HG02981 (cell line): Measurements from ENCODE around the gene CORO1C.
"Not testable (repeated sequence)": the region's sequence is repeated elsewhere in the genome, so short reads cannot be mapped to it uniquely, and the experiment has no call there.

Experiments used
- ATAC-seq: cut with Tn5 transposase; IDR thresholded peaks from one replicate; pipeline ENCODE4 v1.9.1; 2021; ENCODE audit warnings: mild to moderate bottlenecking, moderate library complexity; ENCODE audit not compliant: unreplicated experiment

CORO1C gene

DNA sequence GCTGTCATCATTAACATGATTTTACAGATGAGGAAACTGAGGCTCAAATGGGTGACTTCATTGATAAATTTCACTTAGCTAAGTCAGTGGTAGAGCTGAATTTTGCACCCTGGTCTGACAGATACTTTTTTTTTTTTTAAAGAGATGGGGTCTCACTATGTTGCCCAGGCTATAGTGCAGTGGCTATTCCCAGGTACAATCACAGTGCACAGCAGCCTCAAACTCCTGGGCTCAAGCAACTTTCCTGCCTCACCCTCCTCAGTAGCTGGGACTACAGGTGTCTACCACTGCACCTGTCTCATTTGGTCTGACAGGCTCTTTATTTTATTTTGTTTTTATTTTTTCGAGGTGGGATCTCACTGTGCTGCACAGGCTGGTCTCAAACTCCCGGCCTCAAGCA is 24.2 kb upstream of the CORO1C start:
- no peak for ATAC-seq

DNA sequence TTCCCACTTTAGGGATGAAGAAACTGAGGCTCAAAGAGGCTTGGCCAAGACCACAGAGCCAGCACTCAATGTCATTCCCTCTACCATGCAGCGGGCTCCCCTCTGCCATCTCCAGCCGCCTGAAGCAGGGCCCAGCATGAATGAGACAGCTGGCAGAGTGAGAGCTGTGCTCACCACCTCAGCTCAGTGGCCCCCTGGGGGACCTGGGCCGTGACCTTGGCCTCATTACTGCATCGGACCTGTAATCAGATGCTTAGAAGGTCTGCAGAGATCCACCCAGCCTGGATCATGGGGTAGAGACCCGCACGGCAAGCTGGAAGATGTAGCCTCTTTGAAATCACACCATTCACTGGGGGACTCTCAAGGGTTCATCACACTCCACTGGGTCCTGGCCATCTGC is 22.7 kb upstream of the CORO1C start:
- ATAC-seq: no peak

DNA sequence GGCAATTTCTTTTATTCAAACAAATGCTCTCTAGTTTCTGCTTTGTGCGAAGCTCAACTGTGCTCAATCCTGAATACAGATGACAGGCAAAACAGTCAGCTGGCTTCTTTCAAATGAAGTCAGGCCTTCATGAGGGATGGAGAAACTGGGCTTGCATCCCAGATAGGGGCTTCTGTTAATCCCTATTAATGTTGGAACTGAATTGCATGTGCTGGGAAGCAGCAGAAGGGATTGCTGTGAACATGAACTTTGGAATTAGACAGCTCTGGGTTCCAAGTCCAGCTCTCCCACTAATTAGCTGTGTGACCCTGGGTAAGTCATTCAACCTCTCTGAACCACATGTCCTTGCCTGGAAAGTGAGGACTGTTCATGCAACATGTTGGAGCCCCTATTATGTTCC is 21.1 kb upstream of the CORO1C start:
- ATAC-seq: no peak

DNA sequence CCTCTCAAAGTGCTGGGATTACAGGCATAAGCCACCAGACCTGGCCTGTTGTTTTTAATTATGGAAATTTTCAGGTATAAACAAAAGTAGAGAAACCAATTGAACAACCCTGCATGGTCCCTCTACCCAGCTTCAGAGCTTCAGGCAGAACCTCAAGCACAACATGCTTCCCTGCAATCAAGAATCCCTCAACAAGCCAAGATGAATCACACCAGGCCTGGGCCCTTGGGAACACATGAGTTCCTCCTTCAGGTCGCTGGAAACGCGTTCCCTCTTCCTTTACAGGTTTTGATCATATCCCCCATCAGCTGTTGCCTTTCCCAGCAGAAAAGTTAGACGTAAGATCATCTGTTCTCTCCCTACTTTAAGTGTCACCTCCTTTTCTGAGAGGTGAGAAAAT is 20.5 kb upstream of the CORO1C start:
- ATAC-seq: no peak

GRCh38 chr12:108751003-108751402 is 19.7 kb upstream of the CORO1C start:
- not testable (repeated sequence) for ATAC-seq

DNA sequence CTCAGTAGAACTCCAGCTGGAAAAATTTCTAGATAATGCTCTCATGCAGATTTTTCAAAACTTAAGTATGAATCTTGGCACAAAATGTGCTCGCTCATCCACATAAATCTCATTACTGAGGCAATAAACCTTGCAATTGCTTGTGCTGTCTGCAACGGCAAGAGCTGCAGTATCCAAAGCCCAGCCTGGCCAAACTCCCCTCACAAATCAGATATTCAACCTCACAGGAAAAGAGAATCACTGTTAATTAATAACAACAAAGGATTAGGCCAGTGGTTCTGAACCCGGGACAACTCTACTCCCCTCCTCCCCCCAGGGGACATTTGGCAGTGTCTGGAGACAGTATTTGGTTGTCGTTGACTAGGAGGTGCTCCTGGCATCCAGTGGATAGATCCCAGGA is 19.2 kb upstream of the CORO1C start:
- no peak for ATAC-seq

DNA sequence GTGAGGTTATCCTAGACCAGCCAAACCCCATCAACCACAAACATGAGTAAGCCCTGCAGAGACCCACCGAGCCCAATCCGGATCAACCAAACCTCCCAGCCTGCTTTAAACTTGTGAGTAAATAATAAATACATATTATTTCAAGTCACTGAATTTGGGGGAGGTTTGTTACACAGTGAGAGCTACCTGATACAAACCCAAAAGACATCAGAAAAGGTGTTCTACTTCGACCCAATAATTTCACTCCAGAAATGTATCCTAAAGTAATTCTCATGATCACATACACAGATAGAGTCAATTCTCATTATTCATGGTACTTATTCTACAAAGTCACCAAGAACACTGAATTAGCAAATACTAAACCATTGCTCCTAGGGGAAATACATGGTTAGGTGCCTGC is 16.2 kb upstream of the CORO1C start:
- no peak for ATAC-seq

GRCh38 chr12:108745641-108746040 is 14.3 kb upstream of the CORO1C start:
- ATAC-seq: no peak

DNA sequence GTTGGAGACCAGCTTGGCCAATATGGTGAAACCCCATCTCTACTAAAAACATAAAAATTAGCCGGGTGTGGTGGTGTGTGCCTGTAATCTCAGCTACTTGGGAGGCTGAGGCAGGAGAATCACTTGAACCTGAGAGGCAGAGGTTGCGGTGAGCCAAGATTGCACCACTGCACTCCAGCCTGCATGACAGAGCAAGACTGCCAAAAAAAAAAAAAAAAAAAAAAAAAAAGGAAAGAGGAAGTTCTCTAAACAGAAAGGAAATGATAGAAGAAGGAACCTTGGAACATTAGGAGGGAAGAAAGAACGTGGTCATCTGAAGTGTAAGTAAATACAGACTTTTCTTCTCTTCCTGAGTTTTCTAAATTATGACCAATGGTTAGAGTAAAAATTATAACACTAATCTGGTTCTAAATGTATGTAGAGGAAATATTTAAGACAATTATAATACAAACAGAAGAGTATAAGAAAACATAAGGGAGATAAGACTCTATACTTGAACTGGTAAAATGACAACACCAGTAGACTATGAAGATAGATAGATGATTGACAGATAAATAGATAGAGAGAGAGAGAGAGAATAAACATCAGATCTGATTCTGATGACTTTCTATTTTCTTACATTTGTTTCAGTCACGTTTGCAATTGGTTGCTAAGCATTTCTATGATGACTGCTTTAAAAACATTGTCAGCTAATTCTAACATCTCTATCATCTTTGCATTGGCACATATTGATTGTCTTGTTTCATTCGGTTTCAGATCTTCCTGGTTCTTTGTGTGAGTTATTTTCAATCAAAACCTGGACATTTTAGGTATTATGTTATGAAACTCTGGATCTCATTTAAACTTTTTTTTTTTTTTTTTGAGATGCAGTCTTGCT is 12.9 kb upstream of the CORO1C start:
- ATAC-seq: no peak

DNA sequence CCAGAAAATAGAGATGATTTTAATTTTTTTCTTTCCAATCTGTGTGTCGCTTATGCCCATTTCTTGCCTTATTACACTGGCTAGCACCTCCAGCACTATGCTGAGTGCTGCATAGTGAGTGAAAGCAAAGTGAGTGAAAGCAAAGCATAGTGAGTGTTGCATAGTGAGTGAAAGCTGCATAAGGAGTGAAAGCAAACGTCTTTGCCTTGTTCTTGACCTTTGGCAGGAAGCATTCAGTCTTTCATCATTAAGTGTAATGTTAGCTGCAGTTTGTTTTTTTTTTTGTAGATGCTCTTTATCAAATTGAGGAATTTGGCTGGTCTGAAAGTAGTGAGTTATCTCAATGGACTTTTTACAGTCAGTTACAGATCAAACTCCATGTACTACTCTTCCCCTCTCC is 6.9 kb upstream of the CORO1C start:
- no peak for ATAC-seq

DNA sequence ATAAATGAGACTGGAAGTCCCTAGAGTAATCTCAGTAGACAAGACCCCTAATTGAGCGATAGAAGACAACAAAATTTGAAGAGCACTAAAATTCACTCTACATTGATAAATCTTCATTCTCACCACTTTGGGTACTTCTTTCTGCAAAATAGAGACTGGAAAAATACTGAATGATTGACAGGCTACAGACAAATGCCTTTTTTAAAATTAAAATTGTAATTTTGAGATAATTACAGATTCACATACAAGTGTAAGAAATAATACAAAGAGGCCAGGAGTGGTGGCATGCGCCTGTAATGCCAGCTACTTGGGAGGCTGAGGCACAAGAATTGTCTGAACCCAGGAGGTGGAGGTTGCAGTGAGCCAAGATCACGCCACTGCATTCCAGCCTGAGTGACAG is 4.5 kb upstream of the CORO1C start:
- no peak for ATAC-seq

DNA sequence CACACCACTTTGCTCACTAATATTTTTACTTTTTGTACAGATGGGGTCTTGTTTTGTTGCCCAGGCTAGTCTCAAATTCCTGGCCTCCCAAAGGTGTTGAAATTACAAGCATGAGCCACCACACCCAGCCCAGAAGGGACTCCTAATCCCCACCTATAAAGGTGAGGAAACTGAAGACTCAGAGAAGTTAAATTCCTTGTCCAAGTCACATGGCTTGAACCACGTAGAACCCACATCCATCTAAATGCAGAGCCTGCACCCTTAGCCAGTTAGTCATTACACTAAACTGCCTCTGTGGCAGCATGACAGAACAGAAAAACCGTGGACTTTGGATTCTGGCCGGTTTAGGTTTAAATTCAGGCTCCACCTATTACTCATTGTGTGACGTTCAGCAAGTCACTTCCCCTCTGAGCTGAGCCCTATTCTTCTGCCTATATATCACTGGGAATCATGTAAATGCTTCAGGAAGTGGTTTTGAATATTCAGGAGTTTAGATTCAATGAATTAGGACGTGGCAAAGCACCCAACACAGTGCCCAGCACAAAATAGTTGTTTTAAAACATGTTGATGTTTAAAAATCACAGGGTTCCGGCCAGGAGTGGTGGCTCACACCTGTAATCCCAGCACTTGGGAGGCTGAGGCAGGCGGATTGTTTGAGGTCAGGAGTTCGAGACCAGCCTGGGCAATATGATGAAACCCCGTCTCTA is 3.0 kb upstream of the CORO1C start:
- ATAC-seq: no peak

DNA sequence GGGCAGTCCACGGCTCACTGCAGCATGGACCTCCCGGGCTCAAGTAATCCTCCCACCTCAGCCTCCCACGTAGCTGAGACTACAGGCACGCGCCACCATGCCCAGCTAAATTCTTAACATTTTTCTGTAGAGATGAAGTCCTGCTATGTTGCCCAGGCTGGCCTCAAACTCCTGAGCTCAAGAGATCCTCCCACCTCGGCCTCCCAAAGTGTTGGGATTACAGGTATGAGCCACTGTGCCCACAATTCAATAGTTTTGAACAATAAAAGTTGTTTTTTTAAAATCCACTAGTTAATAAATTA is 1.9 kb upstream of the CORO1C start:
- ATAC-seq: not testable (repeated sequence)

DNA sequence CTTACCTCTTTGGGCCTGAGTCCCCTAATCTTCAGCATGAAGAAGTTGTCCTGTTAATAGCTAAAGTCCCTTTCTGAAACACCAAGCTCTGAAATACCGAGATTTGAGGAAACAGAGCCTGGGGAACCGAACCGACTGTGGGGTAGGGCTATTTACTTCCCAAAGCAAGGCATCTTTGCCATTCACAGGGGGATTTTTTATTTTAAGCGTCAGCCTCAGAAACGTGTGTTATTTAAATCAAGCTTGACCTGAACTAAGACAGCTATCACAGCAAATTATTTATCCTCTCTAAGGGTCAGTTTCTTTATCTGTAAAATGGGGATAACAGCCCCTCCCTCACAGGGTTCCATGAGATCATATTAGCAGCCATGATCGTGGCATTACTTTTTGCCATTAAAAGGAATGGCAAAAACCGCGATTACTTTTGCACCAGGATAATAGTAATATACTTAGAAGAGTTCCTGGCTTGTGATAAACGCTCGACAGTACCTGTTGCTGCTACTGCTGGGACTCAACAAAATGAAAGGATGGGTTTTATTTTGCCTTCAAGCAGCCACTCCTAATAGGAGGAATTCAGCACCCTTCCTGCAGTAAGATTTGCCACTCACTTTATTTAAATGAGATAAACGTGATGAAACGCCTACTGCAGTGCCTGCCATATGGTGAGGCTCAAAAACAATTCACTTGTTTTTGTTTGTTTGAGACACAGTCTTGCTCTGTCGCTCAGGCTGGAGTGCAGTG is 1.3 kb upstream of the CORO1C start:
- ATAC-seq: no peak

DNA sequence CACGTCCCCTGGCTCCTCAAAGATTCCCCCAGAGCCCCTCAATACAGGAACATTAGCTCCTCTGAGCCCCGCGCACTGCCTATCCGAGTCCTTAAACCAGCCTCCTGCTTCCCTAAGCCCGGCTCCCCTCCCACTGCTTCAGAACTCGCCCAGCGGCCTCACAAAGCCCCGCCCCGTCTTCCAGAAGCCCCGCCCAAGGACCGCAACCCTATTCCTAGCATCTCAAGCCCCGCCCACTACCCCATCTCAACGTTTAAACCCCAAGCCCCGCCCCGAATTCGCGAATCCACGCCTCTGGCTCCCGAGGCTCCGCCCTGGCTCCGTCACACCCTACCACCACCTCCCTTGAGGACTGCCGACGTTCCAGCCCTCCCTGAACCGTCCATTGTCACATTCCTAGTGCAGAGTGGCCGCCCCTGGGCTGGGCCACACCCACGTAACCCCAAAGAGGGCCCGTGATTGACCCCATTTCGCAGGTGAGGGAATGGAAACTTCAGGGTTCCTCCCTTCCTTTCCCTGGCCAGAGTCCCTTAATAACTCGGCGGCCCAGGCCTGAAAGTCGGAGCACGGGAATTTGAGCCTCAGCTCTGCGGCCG is 646 bp upstream of the CORO1C start:
- ATAC-seq: peak; percentile 45

DNA sequence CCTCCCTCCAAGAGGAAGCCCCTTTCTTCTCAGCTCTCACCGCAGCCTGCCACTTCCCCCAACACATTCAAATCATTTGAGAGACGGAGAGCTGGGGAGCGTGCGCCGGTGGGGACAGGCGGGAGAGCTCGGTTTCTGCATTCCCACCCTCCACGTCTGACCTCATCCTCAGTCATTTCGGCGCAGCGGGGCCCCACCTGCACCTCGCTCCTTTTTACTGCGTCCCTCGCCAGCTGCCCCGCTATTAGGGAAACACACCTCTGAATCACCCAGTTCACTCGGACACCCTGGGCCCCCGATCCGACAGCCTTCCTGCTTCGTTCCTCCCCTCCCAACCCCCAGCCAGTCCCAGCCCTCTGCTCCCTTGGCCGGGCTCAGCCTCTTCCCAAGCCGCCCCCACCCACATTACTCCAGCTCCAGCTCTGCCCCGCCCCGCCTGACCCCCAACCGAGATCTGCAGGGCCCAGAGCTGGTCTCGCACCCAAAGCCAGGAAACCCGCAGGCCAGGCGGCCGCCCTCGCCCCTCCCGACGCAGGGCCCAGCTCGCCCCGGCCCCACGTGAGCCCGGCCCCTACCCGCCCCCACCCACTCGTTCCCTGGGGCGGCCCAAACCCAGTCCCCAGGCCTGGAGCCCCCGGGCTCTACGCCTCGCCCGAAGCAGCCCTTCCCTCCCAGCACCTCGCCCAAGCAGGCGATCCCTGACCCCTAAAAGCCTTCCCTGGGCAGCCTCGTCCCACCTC is 783 bp downstream of the CORO1C start:
- peak; percentile 2 for ATAC-seq

- no peak for ATAC-seq
Measured at GRCh38 chr12:108729612-108730364, 1.5 kb downstream of the CORO1C start.

DNA sequence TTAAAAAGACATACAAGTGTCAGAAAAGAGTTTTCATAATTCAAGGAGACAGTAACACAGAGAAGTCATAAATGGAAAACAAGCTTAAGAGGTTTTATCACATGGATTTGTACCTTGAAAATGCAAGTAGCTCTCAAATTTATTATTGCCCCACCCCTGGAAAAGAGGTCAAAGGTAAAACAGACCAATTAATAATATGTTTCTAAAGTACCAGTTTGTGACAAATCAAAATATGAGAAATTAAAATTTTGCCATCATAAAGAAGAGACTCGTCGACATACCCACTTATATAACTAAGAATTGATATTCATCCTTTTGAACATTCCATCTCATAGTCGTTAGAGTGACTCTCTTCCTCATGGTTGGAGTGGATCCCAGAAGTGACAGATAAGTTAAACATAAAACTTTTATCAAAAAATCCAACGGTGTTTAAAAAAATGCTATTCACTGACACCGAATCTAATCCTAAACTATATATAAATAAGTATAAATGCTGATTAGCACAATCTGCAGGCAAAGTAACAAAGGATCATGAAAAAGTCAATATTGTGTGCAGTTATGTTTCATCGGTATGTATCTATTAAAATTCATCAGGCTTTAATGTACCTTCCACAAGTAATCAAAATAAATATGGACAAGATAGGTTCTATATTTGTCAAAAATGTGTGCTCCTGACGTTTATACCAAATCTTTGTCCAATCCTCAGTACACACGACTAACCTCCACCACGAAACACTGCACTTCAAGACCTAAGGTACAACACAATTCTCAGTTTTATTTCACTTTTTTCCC is 2.3 kb downstream of the CORO1C start:
- ATAC-seq: no peak
